ENCODE data around the gene ODF2L.

ODF2L gene

DNA sequence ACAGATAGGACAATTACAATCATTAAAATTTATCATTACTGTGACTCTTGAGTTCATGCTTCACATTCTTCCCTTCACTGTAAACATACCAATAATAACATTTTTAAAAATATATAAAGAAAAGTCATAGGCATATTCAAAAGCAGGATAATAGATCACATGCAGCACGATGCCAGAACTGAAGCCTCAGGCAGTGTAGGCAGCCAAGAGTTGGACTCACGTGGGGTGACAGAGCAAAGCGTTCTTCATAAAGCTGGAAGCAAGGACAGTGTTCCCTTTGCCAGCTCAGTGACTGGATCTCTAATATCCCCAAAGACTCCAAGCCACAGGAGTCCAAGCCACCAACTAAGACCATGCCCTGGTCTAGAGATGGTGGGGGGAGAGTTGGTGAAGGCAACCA is 77.7 kb downstream of the ODF2L start:
- Histone ChIP-seq H3K9ac (ENCODE audit: low read depth, low read length) (no peak overlapping the region), H3K4me1 (ENCODE audit: insufficient read depth, low read length) (no peaks in the 10 kb centered on the region), H3K36me3 (ENCODE audit: insufficient read depth, low read length) (no peaks in the 10 kb centered on the region), H3K9me3 (ENCODE audit: control insufficient read depth, insufficient read depth, low read length) (no peaks in the 10 kb centered on the region)

- no peaks in the 10 kb centered on the region for H3K36me3 ChIP-seq (ENCODE audit: insufficient read depth, low read length)
- no peak overlapping the region for H3K9ac ChIP-seq (ENCODE audit: low read depth, low read length)
- no peaks in the 10 kb centered on the region for H3K4me1 ChIP-seq (ENCODE audit: insufficient read depth, low read length)
- no peaks in the 10 kb centered on the region for H3K9me3 ChIP-seq (ENCODE audit: control insufficient read depth, insufficient read depth, low read length)
Measured at GRCh38 chr1:86317926-86318325, 78.2 kb downstream of the ODF2L start.

DNA sequence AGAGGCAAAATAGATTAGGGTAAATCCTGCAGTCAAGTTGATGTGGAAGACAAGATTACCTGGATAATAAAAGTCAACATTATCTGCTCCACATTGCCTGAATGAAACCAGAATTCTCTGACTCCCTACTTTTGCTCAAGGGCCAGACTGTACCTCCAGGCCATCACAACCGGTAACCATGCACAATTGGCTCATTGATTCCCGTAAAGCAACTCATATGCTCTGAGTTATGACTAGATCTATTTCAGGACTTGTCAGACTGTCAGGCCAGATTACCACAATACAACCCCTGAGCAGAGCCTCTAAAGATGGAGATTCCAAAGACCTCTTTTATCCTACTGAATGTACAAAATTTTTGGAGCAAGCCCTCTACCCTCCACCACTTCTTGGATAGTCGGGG is 90.4 kb downstream of the ODF2L start:
- Histone ChIP-seq H3K9me3 (ENCODE audit: control insufficient read depth, insufficient read depth, low read length) (no peaks in the 10 kb centered on the region), H3K4me1 (ENCODE audit: insufficient read depth, low read length) (no peaks in the 10 kb centered on the region), H3K9ac (ENCODE audit: low read depth, low read length) (no peak overlapping the region)

GRCh38 chr1:86303041-86303690 is 93.0 kb downstream of the ODF2L start:
- Histone ChIP-seq H3K4me1 (ENCODE audit: insufficient read depth, low read length) (no peaks in the 10 kb centered on the region), H3K9me3 (ENCODE audit: control insufficient read depth, insufficient read depth, low read length) (no peaks in the 10 kb centered on the region), H3K36me3 (ENCODE audit: insufficient read depth, low read length) (no peaks in the 10 kb centered on the region), H3K9ac (ENCODE audit: low read depth, low read length) (no peak overlapping the region)

More for the DNA sequence above, 90.4 kb downstream of the ODF2L start:
- H3K36me3 ChIP-seq (ENCODE audit: insufficient read depth, low read length), result no peaks in the 10 kb centered on the region

Measured in ES-I3 (cell line).